Effector CD8-positive, alpha-beta T cell (primary cell): ENCODE data around the gene UPK1A.
"Not testable (repeated sequence)": the region's sequence is repeated elsewhere in the genome, so short reads cannot be mapped to it uniquely, and the experiment has no call there.

Experiments used
- DNase-seq: peaks from one replicate; lab custom pipeline; 2025; lab: John Stamatoyannopoulos, UW

The UPK1A gene

DNA sequence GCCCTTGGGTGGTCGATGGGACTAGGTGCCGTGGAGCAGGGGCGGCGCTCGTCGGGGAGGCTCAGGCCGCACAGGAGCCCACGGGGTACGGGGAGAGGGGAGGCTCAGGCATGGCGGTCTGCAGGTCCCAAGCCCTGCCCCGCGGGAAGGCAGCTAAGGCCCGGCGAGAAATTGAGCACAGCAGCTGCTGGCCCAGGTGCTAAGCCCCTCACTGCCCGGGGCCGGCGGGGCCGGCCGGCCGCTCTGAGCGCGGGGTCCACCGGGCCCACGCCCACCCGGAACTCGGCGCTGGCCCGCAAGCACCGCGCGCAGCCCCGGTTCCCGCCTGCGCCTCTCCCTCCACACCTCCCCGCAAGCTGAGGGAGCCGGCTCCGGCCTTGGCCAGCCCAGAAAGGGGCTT is 24.8 kb downstream of the UPK1A start:
- DNase-seq, result not testable (repeated sequence)

DNA sequence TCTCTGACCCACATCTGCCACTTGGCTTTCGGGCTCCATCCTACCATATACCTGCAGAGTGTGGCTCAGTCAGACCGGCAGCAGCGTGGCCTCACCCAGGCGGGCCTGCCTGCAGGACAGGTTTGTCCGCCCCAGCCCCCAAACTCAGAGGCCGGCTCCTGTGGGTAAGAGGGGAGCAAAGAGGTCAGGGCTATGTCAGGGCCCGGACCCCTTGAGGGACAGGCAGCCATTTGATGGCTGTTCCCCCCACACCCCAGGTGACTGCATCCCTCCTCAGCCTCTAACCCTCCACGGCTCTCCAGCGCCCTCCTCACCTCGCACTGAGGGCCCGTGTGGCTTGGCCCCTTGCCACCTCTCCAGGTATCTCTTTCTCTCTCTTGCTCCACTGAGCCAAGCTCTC is 25.7 kb downstream of the UPK1A start:
- DNase-seq, result no peak

GRCh38 chr19:35693422-35693821 is 27.1 kb downstream of the UPK1A start:
- DNase-seq, result no peak

DNA sequence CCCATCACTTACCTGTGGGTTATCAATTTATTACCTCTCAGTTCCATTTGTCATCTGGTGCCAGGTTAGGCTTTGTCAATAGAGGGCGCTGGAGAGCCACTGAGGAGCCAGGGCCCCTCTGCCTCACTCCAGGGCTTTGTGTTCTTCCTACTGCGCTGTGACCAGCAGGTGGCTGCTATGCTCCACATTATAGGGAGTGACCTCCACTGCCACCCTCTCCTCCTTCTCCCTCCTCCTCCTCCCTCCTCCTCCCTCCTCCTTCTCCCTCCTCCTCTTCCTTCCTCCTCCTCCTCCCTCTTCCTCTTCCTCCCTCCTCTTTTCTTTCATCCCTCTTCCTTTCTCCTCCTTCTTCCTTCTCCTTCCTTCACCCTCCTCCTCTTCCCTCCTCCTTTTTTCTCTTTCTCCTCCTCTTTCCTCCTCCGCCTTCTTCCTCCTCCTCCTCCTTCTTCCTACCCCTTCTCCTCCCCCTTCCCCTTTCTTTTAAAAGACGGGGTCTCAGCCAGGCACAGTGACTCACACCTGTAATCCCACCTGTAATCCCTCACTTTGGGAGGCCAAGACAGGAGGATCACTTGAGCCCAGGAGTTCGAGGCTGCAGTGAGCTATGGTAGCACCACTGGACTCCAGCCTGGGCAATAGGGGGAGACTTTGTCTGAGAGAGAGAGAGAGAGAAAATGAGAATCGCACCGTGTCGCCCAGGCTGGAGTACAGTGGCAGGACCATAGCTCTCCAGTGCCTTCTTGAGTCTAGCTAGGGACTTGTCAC is 27.7 kb downstream of the UPK1A start:
- peak; percentile 81 for DNase-seq

DNA sequence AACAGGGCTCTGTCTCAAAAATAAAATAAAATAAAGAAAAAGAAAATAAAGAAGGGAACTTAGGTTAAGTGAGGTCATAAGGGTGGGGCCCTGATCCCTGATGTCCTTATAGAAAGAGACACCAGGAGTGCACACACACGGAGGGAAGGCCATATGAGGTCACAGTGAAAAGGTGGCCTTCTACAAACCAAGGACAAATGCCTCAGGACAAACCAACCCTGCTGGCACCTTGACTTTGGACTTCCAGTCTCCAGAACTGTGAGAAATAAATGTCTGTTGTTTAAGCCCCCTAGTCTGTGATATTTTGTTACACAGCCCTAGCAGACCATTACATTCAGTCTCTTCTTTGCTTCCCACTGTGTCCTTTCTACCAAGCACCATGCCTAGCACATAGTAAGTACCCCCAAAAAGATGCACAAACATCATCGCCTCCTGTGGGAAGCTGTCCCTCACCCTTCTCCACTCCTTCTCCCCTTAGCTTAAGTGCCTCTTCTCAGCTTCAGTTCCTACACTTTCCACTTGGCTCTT is 29.6 kb downstream of the UPK1A start:
- no peak for DNase-seq

- no peak for DNase-seq
These were observed 30.5 kb downstream of the UPK1A start for GRCh38 chr19:35696835-35697234.

- DNase-seq, result peak; percentile 91
These were observed 36.1 kb downstream of the UPK1A start for GRCh38 chr19:35702223-35703012.

- DNase-seq, result no peak
These were observed 37.0 kb downstream of the UPK1A start for GRCh38 chr19:35703343-35703742.

- DNase-seq, result no peak
These were observed 37.9 kb downstream of the UPK1A start, which contains the start of gene ZBTB32 for GRCh38 chr19:35704218-35704617. TSS of gene ZBTB32 (plus strand) at chr19:35704558. CDS start at chr19:35714627, 10,069 bp downstream.

- DNase-seq, result no peak
These were observed 42.1 kb downstream of the UPK1A start for GRCh38 chr19:35708391-35708790.

DNA sequence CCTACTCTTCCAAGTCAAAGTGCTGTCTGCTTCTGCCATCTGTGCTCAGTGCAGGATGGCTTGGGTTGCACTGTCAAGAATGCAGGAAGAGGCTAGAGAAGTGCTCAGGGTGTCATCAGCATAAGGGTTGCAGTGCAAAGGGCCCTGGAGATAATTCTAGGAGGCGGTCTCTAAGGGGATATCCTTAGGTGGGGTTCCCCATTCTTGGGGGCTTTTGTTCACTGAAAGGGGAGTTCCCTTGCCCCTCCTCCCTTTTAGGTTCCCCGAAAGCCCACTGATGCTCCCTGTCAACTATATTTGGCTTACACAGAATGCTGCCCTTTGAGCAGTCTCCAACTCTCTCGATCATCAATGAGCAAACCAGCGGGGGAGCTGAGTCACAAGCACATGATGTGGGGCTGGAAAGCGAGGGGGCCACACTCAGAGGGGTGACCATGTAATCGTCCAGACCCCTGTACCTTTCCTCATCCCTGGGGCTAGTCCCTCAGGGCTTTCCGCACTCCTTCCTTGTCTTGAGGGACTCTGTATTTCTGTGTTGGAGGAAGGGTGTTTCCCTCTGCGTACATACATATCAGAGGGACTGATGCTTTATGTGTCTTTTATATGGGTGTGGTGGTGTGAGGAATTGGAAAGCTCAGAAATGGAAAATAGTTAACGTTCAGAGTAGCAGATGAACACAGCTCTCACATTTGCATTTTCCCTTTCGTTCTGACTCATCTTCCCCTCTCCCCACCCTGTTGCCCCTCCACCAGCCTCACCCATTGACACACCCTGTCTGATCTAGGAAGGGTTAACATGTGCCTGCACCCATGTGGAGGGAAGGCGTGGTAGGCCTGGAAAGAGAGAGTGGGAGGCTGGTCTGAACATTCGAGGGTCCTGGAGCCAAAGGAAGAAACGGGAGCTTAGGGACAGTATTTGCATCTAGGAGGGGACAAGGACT is 44.7 kb downstream of the UPK1A start:
- DNase-seq, result no peak

DNA sequence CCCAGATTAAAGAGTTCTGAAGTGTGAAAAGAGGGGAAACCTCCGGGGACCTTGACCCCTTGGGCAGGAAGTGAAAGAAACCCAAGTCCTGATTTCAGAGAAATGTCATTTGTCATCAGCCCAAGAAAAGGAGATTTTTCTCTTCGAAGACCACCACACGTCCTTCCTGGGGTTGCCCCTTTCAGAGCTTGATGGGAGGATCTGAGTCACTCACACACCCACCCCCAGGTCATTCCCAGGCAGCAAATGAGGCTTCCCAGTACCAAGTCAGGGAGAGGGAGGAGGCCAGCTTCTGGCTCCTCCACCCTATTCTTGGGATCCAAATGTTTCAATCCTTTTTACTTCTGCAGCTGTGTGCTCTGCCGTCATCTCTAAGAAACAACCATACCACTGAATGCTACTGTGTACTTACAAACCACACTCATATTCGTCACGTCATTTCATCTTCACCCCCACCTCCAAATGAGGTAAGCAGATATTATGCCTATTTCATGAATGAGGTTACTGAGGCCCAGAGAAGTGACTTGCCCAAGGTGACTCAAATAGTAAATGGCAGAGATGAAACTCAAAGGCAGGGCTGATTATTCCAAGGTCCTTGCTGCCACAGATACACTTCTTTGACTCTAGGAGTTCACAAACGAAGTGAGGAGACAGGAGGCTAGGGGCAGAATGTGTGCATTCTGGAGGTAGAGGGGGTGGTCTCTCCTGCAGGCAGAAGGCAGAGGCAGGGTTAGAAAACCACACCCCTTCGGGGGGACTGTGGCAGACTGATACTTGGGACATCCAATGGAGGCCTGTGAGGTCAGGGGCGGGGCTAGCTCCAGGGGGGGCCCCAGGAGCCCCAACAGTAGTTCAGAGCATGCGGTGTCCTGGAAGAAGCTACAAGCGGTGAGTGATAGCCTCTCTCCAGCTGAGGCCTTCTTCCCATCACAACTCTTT is 46.5 kb downstream of the UPK1A start:
- no peak for DNase-seq

GRCh38 chr19:35713506-35713850 is 47.2 kb downstream of the UPK1A start:
- no peak for DNase-seq

GRCh38 chr19:35713904-35714495 is 47.7 kb downstream of the UPK1A start:
- DNase-seq, result no peak

DNA sequence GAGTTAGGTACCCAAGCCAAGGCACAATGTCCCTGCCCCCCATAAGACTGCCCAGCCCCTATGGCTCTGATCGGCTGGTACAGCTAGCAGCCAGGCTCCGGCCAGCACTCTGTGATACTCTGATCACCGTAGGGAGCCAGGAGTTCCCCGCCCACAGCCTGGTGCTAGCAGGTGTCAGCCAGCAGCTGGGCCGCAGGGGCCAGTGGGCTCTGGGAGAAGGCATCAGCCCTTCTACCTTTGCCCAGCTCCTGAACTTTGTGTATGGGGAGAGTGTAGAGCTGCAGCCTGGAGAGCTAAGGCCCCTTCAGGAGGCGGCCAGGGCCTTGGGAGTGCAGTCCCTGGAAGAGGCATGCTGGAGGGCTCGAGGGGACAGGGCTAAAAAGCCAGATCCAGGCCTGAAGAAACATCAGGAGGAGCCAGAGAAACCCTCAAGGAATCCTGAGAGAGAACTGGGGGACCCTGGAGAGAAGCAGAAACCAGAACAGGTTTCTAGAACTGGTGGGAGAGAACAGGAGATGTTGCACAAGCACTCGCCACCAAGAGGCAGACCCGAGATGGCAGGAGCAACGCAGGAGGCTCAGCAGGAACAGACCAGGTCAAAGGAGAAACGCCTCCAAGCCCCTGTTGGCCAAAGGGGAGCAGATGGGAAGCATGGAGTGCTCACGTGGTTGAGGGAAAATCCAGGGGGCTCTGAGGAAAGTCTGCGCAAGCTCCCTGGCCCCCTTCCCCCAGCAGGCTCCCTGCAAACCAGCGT is 48.5 kb downstream of the UPK1A start:
- DNase-seq, result no peak

DNA sequence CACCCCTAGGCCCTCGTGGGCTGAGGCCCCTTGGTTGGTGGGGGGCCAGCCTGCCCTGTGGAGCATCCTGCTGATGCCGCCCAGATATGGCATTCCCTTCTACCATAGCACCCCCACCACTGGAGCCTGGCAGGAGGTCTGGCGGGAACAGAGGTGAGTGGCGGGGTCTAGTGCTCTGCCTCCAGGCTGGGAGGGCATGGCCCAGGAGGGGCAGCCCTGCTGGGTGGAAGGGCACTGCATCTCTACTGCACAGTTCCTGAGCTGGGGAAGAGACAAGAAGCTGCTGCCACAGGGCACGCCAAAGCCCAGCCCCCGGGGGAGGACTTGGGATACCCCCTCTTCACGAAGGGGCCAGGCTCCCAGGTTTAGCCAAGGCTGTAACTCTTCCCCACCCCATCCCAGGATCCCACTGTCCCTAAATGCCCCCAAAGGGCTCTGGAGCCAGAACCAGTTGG is 49.1 kb downstream of the UPK1A start:
- no peak for DNase-seq

GRCh38 chr19:35715981-35716800 is 49.9 kb downstream of the UPK1A start:
- no peak for DNase-seq

DNA sequence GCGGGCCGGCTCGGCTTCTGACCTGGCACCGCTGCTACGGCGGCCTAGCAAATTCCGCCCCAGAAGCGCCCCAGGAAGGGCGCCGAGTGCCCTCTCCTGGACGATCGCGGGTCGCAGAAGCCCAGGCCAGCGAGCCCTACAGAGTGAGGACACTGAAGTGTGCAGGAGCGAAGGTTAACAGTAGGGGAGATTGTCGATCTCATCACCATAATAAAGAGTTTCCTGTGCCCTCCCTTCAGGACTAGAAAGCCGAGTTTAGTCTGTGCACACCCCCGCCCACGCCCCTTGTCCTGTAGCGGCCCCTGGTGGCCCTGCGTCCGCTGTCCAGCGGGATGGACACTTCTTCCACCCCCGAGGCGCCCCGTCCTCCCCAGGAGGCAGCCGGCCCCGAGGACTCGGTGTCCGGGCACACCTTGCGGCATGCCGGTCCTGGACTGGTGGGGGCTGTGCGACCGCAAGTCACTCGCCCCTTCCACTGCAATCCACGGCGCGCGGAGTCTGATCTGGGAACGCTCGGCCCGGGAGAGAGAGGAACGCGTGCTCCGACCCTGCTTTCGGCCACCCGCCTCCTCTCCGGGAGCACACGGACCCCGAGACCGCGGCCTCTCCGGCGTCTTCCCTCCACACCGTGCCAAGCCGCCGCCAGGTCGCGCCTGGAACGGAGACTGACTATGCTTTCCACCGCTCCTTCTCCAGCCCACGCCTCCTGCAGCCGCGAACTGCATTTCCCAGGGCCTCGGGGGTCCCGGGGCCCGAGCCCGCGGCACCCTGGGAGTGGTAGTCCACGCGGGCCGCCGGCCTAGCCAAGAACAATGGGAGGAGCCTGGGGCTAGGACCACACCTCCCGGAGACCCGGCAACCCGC is 50.7 kb downstream of the UPK1A start:
- DNase-seq, result peak; percentile 92
